Neural crest cell (in vitro differentiated cells): Measurements from ENCODE around the gene S100A14. TPM values are rescaled to one million over a fixed set of nuclear protein-coding genes. Genes with fewer than 3 reads are reported as not detected.

Experiments
- DNase-seq: peaks from one replicate; pipeline ENCODE4 v3.0.0; 2021; ENCODE audit warnings: low read depth, mixed read lengths, low spot score
- H3K27ac Mint-ChIP-seq: one replicate; pipeline ENCODE4 v1.8.0; 2021; ENCODE audit warnings: mild to moderate bottlenecking, mixed read lengths; ENCODE audit not compliant: unreplicated experiment
- H3K27me3 Mint-ChIP-seq: 2 replicates; pipeline ENCODE4 v1.8.0; 2021; ENCODE audit warnings: low read depth, mild to moderate bottlenecking, mixed read lengths
- H3K36me3 Mint-ChIP-seq: 2 replicates; pipeline ENCODE4 v1.8.0; 2021; ENCODE audit warnings: low read depth, mild to moderate bottlenecking, mixed read lengths
- H3K4me1 Mint-ChIP-seq: 2 replicates; pipeline ENCODE4 v1.8.0; 2021; ENCODE audit warnings: mixed read lengths
- H3K4me3 Mint-ChIP-seq: one replicate; pipeline ENCODE4 v1.8.0; 2021; ENCODE audit warnings: mild to moderate bottlenecking, mixed read lengths
- H3K9me3 Mint-ChIP-seq: 2 replicates; pipeline ENCODE4 v1.8.0; 2021; ENCODE audit warnings: mixed read lengths
- CTCF ChIP-seq: fragments of 200-600 bp; sonication (generic); conservative IDR thresholded peaks from 2 replicates; pipeline ENCODE4 v1.5.0; 2021; ENCODE audit warnings: antibody characterized with exemption, mild to moderate bottlenecking
- total RNA-seq: library from RNA; stranded (reverse); gene quantifications from 2 replicates; pipeline ENCODE4 v1.2.1, GENCODE V29; 2021

The S100A14 gene
- total RNA-seq, 1 donor from 2014 or later = not detected

GRCh38 chr1:153631047-153632022 is 15.2 kb upstream of the S100A14 start:
- Mint-ChIP-seq H3K27ac (no peak overlapping the region), H3K36me3 (peaks cover 10% of the 10 kb centered on the region), H3K27me3 (no peaks in the 10 kb centered on the region), H3K4me3 (peak overlapping the region; percentile 43), H3K9me3 (peaks cover 3% of the 10 kb centered on the region), H3K4me1 (peaks cover 46% of the 10 kb centered on the region)
- no peak for TF ChIP-seq CTCF
- DNase-seq = no peak

- Mint-ChIP-seq H3K9me3 (peaks cover 3% of the 10 kb centered on the region), H3K27me3 (no peaks in the 10 kb centered on the region), H3K36me3 (peaks cover 10% of the 10 kb centered on the region), H3K27ac (no peak overlapping the region), H3K4me1 (peaks cover 49% of the 10 kb centered on the region), H3K4me3 (peak overlapping the region; percentile 56)
- TF ChIP-seq CTCF = no peak
- DNase-seq = no peak
Measured at GRCh38 chr1:153630384-153630783, 14.3 kb upstream of the S100A14 start.

- DNase-seq = no peak
- Mint-ChIP-seq H3K9me3 (peaks cover 3% of the 10 kb centered on the region), H3K4me1 (peaks cover 46% of the 10 kb centered on the region), H3K27ac (no peak overlapping the region), H3K36me3 (peaks cover 10% of the 10 kb centered on the region), H3K4me3 (peak overlapping the region; percentile 56), H3K27me3 (no peaks in the 10 kb centered on the region)
- no peak for TF ChIP-seq CTCF
Measured at GRCh38 chr1:153629971-153630370, 13.8 kb upstream of the S100A14 start.

GRCh38 chr1:153629343-153629665 is 13.2 kb upstream of the S100A14 start:
- Mint-ChIP-seq H3K36me3 (peaks cover 7% of the 10 kb centered on the region), H3K27me3 (no peaks in the 10 kb centered on the region), H3K4me3 (peak overlapping the region; percentile 67), H3K4me1 (peaks cover 44% of the 10 kb centered on the region), H3K9me3 (peaks cover 3% of the 10 kb centered on the region), H3K27ac (no peak overlapping the region)
- TF ChIP-seq CTCF = no peak
- DNase-seq = no peak

GRCh38 chr1:153628638-153629342 is 12.7 kb upstream of the S100A14 start:
- peaks cover 44% of the 10 kb centered on the region for H3K4me1 Mint-ChIP-seq
- H3K36me3 Mint-ChIP-seq = peaks cover 5% of the 10 kb centered on the region
- TF ChIP-seq CTCF = no peak
- no peak overlapping the region for H3K4me3 Mint-ChIP-seq
- H3K27me3 Mint-ChIP-seq = no peaks in the 10 kb centered on the region
- peaks cover 3% of the 10 kb centered on the region for H3K9me3 Mint-ChIP-seq
- H3K27ac Mint-ChIP-seq = no peak overlapping the region
- no peak for DNase-seq
